Mesothelial cell of epicardium (in vitro differentiated cells): ENCODE measurements around the gene AMPH. TPM values are rescaled to one million over a fixed set of nuclear protein-coding genes. Genes with fewer than 3 reads are reported as not detected.

ENCODE experiments used
- DNase-seq, 2 experiments: peaks; one replicate each; pipeline ENCODE4 v3.0.0; 2021; ENCODE audit warnings: low spot score in 2 of 2; ENCODE audit not compliant: unreplicated experiment in 2 of 2
- H3K27ac Mint-ChIP-seq: 2 replicates; pipeline ENCODE4 v1.8.0; 2021; ENCODE audit warnings: mixed read lengths
- H3K27me3 Mint-ChIP-seq: 2 replicates; pipeline ENCODE4 v1.8.0; 2021; ENCODE audit warnings: low read depth, mixed read lengths
- H3K36me3 Mint-ChIP-seq: 2 replicates; pipeline ENCODE4 v1.8.0; 2021; ENCODE audit warnings: mixed read lengths
- H3K4me1 Mint-ChIP-seq: 2 replicates; pipeline ENCODE4 v1.8.0; 2021; ENCODE audit warnings: mixed read lengths
- H3K4me3 Mint-ChIP-seq: 2 replicates; pipeline ENCODE4 v1.8.0; 2021; ENCODE audit warnings: mild to moderate bottlenecking, moderate library complexity, mixed read lengths
- H3K9me3 Mint-ChIP-seq: 2 replicates; pipeline ENCODE4 v1.8.0; 2021; ENCODE audit warnings: mixed read lengths
- total RNA-seq: library from RNA; stranded (reverse); gene quantifications from 3 replicates; pipeline ENCODE4 v1.2.1, GENCODE V29; 2021
- TF ChIP-seq, protein P1 (sequence below): fragments of 200-600 bp; sonication (generic); IDR thresholded peaks from one replicate; pipeline ENCODE4 v1.5.0; 2021; ENCODE audit warnings: antibody characterized with exemption; ENCODE audit not compliant: unreplicated experiment

The AMPH gene
- total RNA-seq, 1 donor from 2014 or later, result 2.4 TPM

- DNase-seq, result no peak
- TF ChIP-seq, protein P1, sequence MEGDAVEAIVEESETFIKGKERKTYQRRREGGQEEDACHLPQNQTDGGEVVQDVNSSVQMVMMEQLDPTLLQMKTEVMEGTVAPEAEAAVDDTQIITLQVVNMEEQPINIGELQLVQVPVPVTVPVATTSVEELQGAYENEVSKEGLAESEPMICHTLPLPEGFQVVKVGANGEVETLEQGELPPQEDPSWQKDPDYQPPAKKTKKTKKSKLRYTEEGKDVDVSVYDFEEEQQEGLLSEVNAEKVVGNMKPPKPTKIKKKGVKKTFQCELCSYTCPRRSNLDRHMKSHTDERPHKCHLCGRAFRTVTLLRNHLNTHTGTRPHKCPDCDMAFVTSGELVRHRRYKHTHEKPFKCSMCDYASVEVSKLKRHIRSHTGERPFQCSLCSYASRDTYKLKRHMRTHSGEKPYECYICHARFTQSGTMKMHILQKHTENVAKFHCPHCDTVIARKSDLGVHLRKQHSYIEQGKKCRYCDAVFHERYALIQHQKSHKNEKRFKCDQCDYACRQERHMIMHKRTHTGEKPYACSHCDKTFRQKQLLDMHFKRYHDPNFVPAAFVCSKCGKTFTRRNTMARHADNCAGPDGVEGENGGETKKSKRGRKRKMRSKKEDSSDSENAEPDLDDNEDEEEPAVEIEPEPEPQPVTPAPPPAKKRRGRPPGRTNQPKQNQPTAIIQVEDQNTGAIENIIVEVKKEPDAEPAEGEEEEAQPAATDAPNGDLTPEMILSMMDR, result no peak
- peaks cover 42% of the 10 kb centered on the region for H3K27me3 Mint-ChIP-seq
- H3K36me3 Mint-ChIP-seq, result no peaks in the 10 kb centered on the region
- no peaks in the 10 kb centered on the region for H3K4me1 Mint-ChIP-seq
- no peaks in the 10 kb centered on the region for H3K9me3 Mint-ChIP-seq
- H3K27ac Mint-ChIP-seq, result no peak overlapping the region
- H3K4me3 Mint-ChIP-seq, result no peak overlapping the region
Observed at GRCh38 chr7:38535073-38535472, 96.1 kb downstream of the AMPH start.

GRCh38 chr7:38525857-38526256 is 105.3 kb downstream of the AMPH start:
- Mint-ChIP-seq H3K4me1 (no peaks in the 10 kb centered on the region), H3K4me3 (no peak overlapping the region), H3K27ac (no peak overlapping the region), H3K36me3 (no peaks in the 10 kb centered on the region), H3K9me3 (no peaks in the 10 kb centered on the region), H3K27me3 (peaks cover 15% of the 10 kb centered on the region)
- no peak for DNase-seq
- TF ChIP-seq, protein P1, result no peak

GRCh38 chr7:38524786-38525185 is 106.4 kb downstream of the AMPH start:
- TF ChIP-seq, protein P1, result no peak
- DNase-seq, result no peak

DNA sequence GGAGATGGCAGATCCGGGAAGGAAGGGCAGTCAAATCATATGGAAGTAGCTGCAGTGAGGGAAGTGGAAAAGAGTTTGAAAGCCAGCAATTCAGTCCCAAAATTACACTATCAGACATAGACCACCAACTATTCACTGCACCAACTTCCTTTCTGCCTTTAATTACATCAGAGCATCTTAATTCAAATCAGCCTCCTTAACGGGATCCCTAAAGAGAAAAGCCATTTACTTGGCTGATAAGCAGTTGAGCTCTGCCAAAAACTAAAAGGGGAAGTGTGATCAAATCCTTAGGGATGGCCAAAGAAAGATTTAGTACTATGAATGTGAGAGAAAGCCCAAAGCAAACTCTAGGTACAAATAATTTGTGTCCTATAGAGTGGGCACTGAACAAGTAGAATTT is 110.4 kb downstream of the AMPH start:
- H3K36me3 Mint-ChIP-seq, result no peaks in the 10 kb centered on the region
- DNase-seq, result no peak
- H3K4me1 Mint-ChIP-seq, result no peaks in the 10 kb centered on the region
- H3K27me3 Mint-ChIP-seq, result peaks cover 4% of the 10 kb centered on the region
- H3K4me3 Mint-ChIP-seq, result no peak overlapping the region
- H3K9me3 Mint-ChIP-seq, result peaks cover 12% of the 10 kb centered on the region
- H3K27ac Mint-ChIP-seq, result no peak overlapping the region
- TF ChIP-seq, protein P1, result no peak

More at GRCh38 chr7:38524786-38525185, 106.4 kb downstream of the AMPH start:
- no peaks in the 10 kb centered on the region for H3K36me3 Mint-ChIP-seq
- peaks cover 10% of the 10 kb centered on the region for H3K27me3 Mint-ChIP-seq
- H3K4me3 Mint-ChIP-seq, result no peak overlapping the region
- no peak overlapping the region for H3K27ac Mint-ChIP-seq
- H3K9me3 Mint-ChIP-seq, result no peaks in the 10 kb centered on the region
- H3K4me1 Mint-ChIP-seq, result no peaks in the 10 kb centered on the region

- H3K27me3 Mint-ChIP-seq, result peaks cover 4% of the 10 kb centered on the region
- H3K4me3 Mint-ChIP-seq, result no peak overlapping the region
- peaks cover 28% of the 10 kb centered on the region for H3K9me3 Mint-ChIP-seq
- no peaks in the 10 kb centered on the region for H3K4me1 Mint-ChIP-seq
- H3K27ac Mint-ChIP-seq, result no peak overlapping the region
- H3K36me3 Mint-ChIP-seq, result no peaks in the 10 kb centered on the region
- DNase-seq, result no peak
- TF ChIP-seq, protein P1, result no peak
Observed at GRCh38 chr7:38518541-38518940, 112.6 kb downstream of the AMPH start.

GRCh38 chr7:38512704-38513103 is 118.5 kb downstream of the AMPH start:
- TF ChIP-seq, protein P1, result no peak
- H3K36me3 Mint-ChIP-seq, result no peaks in the 10 kb centered on the region
- H3K4me3 Mint-ChIP-seq, result no peak overlapping the region
- H3K27me3 Mint-ChIP-seq, result peaks cover 14% of the 10 kb centered on the region
- no peaks in the 10 kb centered on the region for H3K4me1 Mint-ChIP-seq
- H3K9me3 Mint-ChIP-seq, result peaks cover 24% of the 10 kb centered on the region
- no peak overlapping the region for H3K27ac Mint-ChIP-seq
- no peak for DNase-seq
